ENCODE measurements around the gene HECTD4. TPM values are rescaled to one million over a fixed set of nuclear protein-coding genes. Genes with fewer than 3 reads are reported as not detected.

HECTD4 gene
- total RNA-seq, 2 experiments from 2014 or later, result 34.5 to 62.4 TPM

DNA sequence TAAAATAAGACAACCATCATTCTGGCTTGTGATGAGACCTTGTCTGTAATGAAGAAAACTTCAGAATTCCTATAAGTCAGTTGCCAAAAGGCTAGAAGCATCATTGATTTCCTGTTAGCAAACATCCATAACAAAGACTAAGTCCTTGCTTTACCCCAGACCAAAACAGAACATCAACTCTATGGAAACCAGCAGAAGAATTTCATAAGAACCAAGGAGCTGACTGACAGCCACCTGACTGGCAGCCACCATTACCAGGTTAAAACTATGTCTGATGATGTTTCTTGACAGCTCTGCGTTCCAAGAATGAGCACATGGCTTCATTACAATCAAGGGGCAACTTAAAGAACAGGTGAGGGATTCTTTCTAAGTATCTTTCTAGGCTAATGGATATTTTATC, 29.3 kb downstream of the HECTD4 start:
- 0 out of 2 replicates have a peak, but pooled peaks cover 5% of the 10 kb centered on the region for H3K79me2 ChIP-seq (ENCODE audit: insufficient read depth, low read depth, low read length)
- TF ChIP-seq CTCF (conservative IDR thresholded peaks at IDR 0.05; ENCODE audit: low read length), result no peak
- TF ChIP-seq EZH2phosphoT487 (IDR thresholded peaks at IDR 0.05; ENCODE audit: borderline replicate concordance, low read depth, low read length), result no peak
- ChIA-PET POLR2A (interaction anchor here (0.5 to 1.5 kb wide), 5 partner anchors 10 to 320 kb away, joined by 3 to 4 read pairs (median 3); no protein-coding TSS in a partner anchor), CTCF (ENCODE audit: unreplicated experiment) (no interaction called here)
- no peak for DNase-seq (ENCODE audit: low spot score)
- H3K4me3 ChIP-seq (ENCODE audit: low read depth, low read length, poor library complexity, severe bottlenecking), result no peak overlapping the region
- 0 out of 2 replicates have a peak, but pooled peaks cover 5% of the 10 kb centered on the region for H4K20me1 ChIP-seq (ENCODE audit: insufficient read depth, low read length)
- no peaks in the 10 kb centered on the region for H3K9me2 ChIP-seq (ENCODE audit: insufficient read depth, low read length)
- no peaks in the 10 kb centered on the region for H3K36me3 ChIP-seq (ENCODE audit: insufficient read depth, low read length)
- no peak overlapping the region for H3K4me2 ChIP-seq (ENCODE audit: low read length)
- no TSS peak for BruUV-seq (replicated peaks)
- no peaks in the 10 kb centered on the region for H3K9me3 ChIP-seq (ENCODE audit: low read length)
- H2AFZ ChIP-seq (ENCODE audit: low read length), result no peak overlapping the region
- H3K4me1 ChIP-seq (ENCODE audit: insufficient read depth, low read length, poor library complexity, severe bottlenecking), result no peaks in the 10 kb centered on the region
- no peak overlapping the region for H3K27ac ChIP-seq (ENCODE audit: low read depth, low read length, poor library complexity, severe bottlenecking)
- intact Hi-C loops (cut with micrococcal nuclease; ENCODE audit: unreplicated experiment), result no loop called here

GRCh38 chr12:112350593-112351592, 31.3 kb downstream of the HECTD4 start:
- no peaks in the 10 kb centered on the region for H3K9me3 ChIP-seq (ENCODE audit: low read length)
- CTCF ChIA-PET (ENCODE audit: unreplicated experiment), result no interaction called here
- POLR2A ChIA-PET, result interaction anchor here (0.7 to 1.0 kb wide), 3 partner anchors 26 to 43 kb away, joined by 3 read pairs; no protein-coding TSS in a partner anchor
- no peaks in the 10 kb centered on the region for H3K9me2 ChIP-seq (ENCODE audit: insufficient read depth, low read length)
- intact Hi-C loops (cut with micrococcal nuclease; ENCODE audit: unreplicated experiment), result no loop called here
- BruUV-seq (replicated peaks), result no TSS peak
- DNase-seq (ENCODE audit: low spot score), result no peak
- no peak overlapping the region for H3K4me2 ChIP-seq (ENCODE audit: low read length)
- H3K79me2 ChIP-seq (ENCODE audit: insufficient read depth, low read depth, low read length), result 0 out of 2 replicates have a peak, but pooled peaks cover 5% of the 10 kb centered on the region
- no peak overlapping the region for H2AFZ ChIP-seq (ENCODE audit: low read length)
- H4K20me1 ChIP-seq (ENCODE audit: insufficient read depth, low read length), result 0 out of 2 replicates have a peak, but pooled peaks cover 5% of the 10 kb centered on the region
- H3K4me3 ChIP-seq (ENCODE audit: low read depth, low read length, poor library complexity, severe bottlenecking), result no peak overlapping the region
- no peaks in the 10 kb centered on the region for H3K36me3 ChIP-seq (ENCODE audit: insufficient read depth, low read length)
- no peak overlapping the region for H3K27ac ChIP-seq (ENCODE audit: low read depth, low read length, poor library complexity, severe bottlenecking)
- TF ChIP-seq EZH2phosphoT487 (IDR thresholded peaks at IDR 0.05; ENCODE audit: borderline replicate concordance, low read depth, low read length) (no peak), CTCF (conservative IDR thresholded peaks at IDR 0.05; ENCODE audit: low read length) (no peak)
- H3K4me1 ChIP-seq (ENCODE audit: insufficient read depth, low read length, poor library complexity, severe bottlenecking), result no peaks in the 10 kb centered on the region
